Left kidney (tissue), 2 donors: ENCODE data around the gene SLC39A2. TPM values are rescaled to one million over a fixed set of nuclear protein-coding genes. Genes with fewer than 3 reads are reported as not detected.
"Not testable (repeated sequence)": the region's sequence is repeated elsewhere in the genome, so short reads cannot be mapped to it uniquely, and the experiment has no call there.

Experiments
- DNase-seq: peaks from one replicate; pipeline ENCODE4 v3.0.0-alpha.2; 2013
- polyA plus RNA-seq: library from polyadenylated mRNA; unstranded; fragments of 120-200 nt; gene quantifications from one replicate; pipeline ENCODE4 v1.2.1, GENCODE V29; 2013; ENCODE audit not compliant: insufficient read length

The SLC39A2 gene
- polyA plus RNA-seq, 1 donor = 1.3 TPM

GRCh38 chr14:21025371-21026273, 26.5 kb downstream of the SLC39A2 start:
- no peak for DNase-seq

GRCh38 chr14:21026274-21026987, 27.3 kb downstream of the SLC39A2 start:
- no peak for DNase-seq

GRCh38 chr14:21026988-21027315, 27.9 kb downstream of the SLC39A2 start:
- no peak for DNase-seq

- DNase-seq = no peak
These were observed 30.8 kb downstream of the SLC39A2 start, which contains the start of gene TPPP2 for GRCh38 chr14:21029917-21030316. Gene TPPP2 (plus strand): TSS chr14:21030217. CDS start chr14:21030582, 365 bp downstream.

GRCh38 chr14:21030531-21030930, 31.4 kb downstream of the SLC39A2 start:
- DNase-seq = no peak

GRCh38 chr14:21032326-21033132, 33.4 kb downstream of the SLC39A2 start:
- no peak for DNase-seq

GRCh38 chr14:21033133-21033698, 34.1 kb downstream of the SLC39A2 start:
- no peak for DNase-seq

GRCh38 chr14:21034707-21035106, 35.6 kb downstream of the SLC39A2 start, which contains the start of gene RNASE13:
Gene RNASE13 (minus strand): TSS chr14:21034807. CDS start chr14:21034288, 519 bp downstream.
- DNase-seq = no peak

GRCh38 chr14:21036751-21037150, 37.7 kb downstream of the SLC39A2 start:
- no peak for DNase-seq

- no peak for DNase-seq
These were observed 38.1 kb downstream of the SLC39A2 start for GRCh38 chr14:21037156-21037555.

GRCh38 chr14:21038441-21039422, 39.6 kb downstream of the SLC39A2 start:
- DNase-seq = no peak

- peak; percentile 80 for DNase-seq
These were observed 40.7 kb downstream of the SLC39A2 start for GRCh38 chr14:21039585-21040369.

- no peak for DNase-seq
These were observed 41.4 kb downstream of the SLC39A2 start for GRCh38 chr14:21040370-21040925.

GRCh38 chr14:21040941-21041340, 41.8 kb downstream of the SLC39A2 start:
- not testable (repeated sequence) for DNase-seq

- DNase-seq = no peak
These were observed 42.8 kb downstream of the SLC39A2 start, which contains the start of gene RNASE7 for GRCh38 chr14:21041676-21042433. Gene RNASE7 (plus strand): TSS chr14:21042362. CDS start chr14:21042993, 631 bp downstream.

GRCh38 chr14:21042918-21043317, 43.8 kb downstream of the SLC39A2 start:
- no peak for DNase-seq

GRCh38 chr14:21043387-21043973, 44.4 kb downstream of the SLC39A2 start:
- no peak for DNase-seq

GRCh38 chr14:21043974-21044618, 45.0 kb downstream of the SLC39A2 start:
- no peak for DNase-seq
